NCI-H2227 treated with DMSO at 0.1 percent for 48 hours (cell line): ENCODE data around the gene FKBP5.
"Not testable (repeated sequence)": the region's sequence is repeated elsewhere in the genome, so short reads cannot be mapped to it uniquely, and the experiment has no call there.

Source experiments
- DNase-seq: peaks from one replicate; lab custom pipeline; 2025; lab: John Stamatoyannopoulos, UW

Gene FKBP5

GRCh38 chr6:35583893-35584688 is 104.6 kb downstream of the FKBP5 start:
- DNase-seq: peak; percentile 57

DNA sequence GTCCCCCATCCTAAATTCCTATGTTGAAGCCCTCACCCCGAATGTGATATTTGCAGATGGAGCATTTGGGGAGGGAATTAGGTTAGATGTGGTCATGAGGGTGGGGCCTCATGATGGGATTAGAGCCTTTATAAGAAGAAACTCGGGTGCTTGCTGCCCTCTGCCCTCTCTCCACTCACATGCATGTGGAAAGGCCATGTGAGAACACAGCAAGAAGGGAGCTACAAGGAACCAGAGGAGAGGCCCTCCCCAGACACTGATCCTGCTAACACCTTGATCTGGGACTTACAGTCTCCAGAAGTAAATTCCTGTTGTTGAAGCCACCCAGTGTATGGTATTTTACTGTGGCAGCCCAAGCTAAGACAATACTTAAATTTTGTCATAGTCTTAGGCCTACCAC is 106.4 kb downstream of the FKBP5 start:
- no peak for DNase-seq

DNA sequence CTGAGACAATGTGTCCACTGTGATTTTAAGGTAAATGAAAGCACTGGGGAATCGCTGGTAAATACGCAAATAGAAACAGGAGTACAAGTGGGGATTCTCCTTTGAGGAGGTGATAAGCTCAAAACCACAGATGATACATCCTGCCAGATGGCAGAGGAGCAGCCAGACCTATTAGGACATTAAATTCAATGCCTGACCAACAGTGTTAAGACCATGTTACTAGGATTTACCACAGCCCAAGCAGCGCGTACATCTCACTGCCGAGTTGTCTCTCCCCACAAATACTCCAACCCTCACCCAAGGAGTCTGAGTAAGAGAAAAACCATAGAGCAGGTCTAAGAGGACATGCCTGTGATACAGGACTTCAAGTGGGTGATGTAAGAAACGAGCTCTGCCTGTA is 107.1 kb downstream of the FKBP5 start:
- no peak for DNase-seq

- DNase-seq: no peak
These were observed 107.9 kb downstream of the FKBP5 start for GRCh38 chr6:35580836-35581235.

GRCh38 chr6:35576682-35577081 is 112.0 kb downstream of the FKBP5 start:
- DNase-seq: no peak

DNA sequence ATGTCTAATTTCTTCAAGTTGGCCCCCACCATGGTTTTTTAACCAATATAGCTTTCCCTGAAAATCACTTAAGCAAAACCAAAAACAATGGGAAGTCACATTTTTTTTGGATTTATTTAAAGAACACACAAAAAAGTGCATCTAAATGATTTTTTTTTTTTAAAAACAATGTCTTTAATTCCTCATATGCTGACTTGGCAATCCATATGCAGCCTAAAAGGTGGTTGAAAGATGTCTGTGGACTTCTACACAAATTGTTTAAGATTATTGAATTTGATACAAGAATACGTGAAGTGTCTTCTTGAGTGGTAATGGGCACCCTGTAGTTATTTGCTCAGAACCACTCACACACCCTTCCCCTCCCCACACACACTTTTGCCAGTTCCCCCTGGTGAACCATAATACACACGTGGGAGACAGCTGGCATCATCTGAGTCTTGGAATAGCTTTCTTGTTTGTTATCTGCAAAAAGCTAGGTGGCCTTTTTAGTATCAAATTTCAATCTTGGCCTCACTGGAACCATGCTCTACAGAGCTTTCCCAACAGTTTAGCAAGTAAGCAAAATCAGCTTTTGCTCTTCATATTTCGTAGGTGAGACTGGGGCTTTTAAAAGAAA is 115.1 kb downstream of the FKBP5 start:
- no peak for DNase-seq

DNA sequence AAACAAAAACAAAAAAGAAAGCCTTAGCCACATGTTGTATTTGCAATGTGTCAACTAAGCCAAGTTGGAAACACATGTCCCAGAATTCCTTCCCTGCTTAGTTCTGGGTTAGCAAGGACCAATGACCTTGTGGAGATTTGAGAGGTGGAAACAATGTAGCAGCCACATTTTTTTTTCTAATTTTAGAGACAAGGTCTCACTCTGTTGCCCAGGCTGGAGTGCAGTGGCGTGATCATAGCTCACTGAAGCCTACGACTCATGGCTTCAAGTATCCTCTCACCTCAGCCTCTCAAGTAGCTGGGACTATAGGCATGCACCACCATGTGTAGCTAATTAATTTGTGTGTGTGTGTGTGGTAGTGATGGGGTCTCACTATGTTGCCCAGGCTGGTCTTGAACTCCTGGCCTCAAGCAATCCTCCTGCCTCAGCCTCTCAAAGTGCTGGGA is 117.8 kb downstream of the FKBP5 start:
- not testable (repeated sequence) for DNase-seq

GRCh38 chr6:35569011-35569461 is 119.7 kb downstream of the FKBP5 start:
- DNase-seq: no peak

DNA sequence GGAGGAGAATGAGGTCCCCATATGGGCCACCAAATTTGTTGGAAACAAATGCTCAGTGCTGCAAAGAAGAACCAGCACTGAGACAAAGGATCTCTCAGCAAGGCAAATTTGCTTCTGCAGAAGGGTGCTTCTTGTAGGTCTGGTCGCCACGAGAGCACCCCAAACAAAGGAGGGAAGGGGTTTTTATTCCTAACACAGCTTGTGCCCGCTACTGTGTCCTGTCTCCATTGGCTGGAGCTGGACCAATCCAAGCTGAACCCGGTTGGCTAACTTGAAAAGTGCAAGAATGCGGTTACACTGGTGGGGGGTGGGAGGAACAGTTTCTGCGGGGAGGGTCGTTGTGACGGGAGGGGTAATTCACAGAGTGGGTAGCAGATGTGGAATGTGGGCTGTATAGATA is 121.9 kb downstream of the FKBP5 start:
- DNase-seq: no peak

DNA sequence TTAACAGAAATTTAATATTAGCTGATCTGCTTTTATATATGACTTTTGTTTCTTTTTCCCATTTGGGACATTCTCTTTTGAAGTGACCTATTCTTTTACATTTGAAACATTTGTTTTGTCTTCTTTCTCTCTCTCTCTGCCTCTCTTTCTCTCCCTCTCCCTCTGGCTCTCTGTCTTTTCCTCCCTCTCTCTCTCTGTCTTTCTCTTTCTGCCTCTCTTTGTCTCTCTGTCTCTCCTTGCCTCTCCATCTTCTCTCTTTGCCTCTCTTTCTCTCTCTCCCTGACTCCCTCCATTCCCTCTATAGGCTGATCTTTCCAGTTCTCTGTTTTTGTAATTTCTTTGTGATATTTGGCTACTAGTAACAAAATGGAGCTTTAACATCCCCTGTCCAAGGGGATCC is 124.0 kb downstream of the FKBP5 start:
- DNase-seq: no peak

DNA sequence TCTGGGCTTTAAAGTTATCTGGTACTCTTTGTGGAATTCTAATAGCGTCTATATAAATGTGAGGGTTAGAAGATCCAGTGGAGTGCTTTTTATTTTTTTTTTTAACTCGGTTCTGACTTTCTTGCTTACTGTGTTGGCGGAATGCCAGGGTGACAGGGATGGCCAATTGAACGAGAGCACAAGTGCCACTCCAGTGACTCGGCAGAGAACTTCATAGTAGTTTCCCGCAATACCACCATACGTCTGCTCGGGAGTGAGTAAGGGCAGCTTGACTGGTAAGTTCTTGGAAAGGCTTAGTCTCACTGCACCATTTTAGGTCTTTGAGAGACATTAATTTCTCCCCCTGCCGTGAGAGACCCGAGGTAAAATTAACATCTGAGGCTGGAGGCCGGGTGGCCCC is 126.7 kb downstream of the FKBP5 start:
- no peak for DNase-seq

- no peak for DNase-seq
These were observed 127.6 kb downstream of the FKBP5 start for GRCh38 chr6:35561113-35561512.

DNA sequence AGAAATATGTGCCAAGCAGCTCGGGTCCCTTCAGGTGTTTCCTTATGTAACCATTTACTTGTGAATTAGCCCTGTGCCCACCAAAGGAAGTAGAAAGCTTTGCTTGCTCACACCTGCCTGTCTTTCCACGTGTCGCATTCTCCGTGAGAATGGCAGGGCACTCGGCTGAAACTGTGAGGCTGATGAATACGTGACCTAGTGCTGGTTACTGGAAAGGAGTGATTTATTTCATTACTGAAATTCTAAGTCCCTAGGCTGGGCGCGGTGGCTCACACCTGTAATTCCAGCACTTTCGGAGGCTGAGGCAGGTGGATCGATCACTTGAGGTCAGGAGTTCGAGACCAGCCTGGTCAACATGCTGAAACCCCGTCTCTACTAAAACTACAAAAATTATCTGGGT is 130.1 kb downstream of the FKBP5 start:
- DNase-seq: no peak

DNA sequence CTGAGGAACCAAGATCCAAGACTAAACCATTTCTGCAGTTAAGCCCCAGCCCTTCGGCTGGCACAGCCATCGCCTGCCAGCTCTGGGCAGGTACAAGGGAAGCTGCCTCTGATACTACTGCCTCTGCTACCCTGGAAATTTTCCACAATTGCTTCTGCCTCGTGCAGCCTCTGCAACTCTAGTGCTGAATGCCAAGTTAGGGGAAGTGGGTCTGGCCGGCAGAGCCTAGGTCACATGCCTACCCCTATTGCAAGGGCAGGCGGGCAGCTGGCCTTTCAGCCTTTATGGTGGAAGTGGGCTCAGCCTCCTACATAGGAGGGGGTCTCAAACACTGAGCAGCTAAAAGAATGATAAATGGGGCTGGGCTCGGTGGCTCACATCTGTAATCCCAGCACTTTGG is 131.5 kb downstream of the FKBP5 start:
- no peak for DNase-seq

GRCh38 chr6:35554811-35555210 is 133.9 kb downstream of the FKBP5 start:
- no peak for DNase-seq

- no peak for DNase-seq
These were observed 135.4 kb downstream of the FKBP5 start for GRCh38 chr6:35553315-35553714.

GRCh38 chr6:35552285-35552917 is 136.3 kb downstream of the FKBP5 start:
- no peak for DNase-seq

- DNase-seq: no peak
These were observed 138.3 kb downstream of the FKBP5 start for GRCh38 chr6:35550437-35550836.

DNA sequence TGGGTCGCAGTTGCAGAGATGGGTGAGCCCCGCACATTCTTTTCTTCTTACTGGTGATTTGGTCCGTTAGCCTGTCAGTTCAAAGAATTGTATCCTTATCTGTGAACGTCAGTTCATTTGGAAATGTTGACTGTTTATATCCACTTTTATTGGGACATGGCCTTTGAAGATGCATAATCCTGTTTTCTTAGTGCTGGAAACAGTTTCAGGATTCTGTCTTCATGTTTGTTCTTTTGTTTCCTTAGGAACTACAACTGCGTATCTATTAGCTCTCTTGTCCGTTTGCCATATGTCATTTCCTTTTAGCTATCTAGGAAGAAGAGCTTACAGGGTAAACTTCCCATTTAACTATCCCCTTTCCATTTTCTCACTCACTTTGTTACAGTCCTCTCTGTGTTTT is 141.0 kb downstream of the FKBP5 start:
- no peak for DNase-seq

GRCh38 chr6:35544769-35545361 is 143.8 kb downstream of the FKBP5 start:
- no peak for DNase-seq

DNA sequence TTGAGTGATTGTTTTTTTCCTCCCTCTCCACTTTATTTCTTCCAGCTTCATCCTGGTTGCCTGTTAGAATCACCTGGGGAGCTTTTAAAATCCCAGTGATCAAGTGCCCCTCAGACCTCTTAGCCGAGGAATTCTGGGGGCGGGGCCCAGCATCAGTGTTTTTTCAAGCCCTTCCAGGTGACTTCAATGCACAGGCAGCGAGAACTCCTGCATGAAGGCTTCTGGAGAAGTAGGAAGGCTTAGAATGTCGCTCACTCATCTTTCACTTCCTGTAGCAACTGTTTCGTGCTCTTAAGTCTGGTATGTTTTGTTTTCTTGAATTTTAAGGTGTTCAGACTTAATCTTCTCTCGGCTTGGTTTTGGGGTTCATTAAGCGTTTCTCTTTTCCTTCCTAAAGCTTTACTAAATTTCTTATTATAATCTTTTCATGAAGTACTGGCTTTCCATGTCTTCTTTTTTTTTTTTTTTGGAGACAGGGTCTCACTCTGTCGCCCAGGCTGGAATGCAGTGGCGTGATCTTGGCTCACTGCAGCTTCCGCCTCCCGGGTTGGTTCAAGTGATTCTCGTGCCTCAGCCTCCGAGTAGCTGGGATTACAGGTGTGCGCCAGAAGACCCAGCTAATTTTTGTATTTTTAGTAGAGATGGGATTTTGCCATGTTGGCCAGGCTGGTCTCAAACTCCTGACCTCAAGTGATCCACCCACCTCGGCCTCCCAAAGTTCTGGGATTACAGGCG is 145.1 kb downstream of the FKBP5 start:
- DNase-seq: no peak

GRCh38 chr6:35541836-35542235 is 146.9 kb downstream of the FKBP5 start:
- no peak for DNase-seq
